Hematopoietic multipotent progenitor cell treated with erythropoietin and hydrocortisone succinate and interleukin-3 and kit ligand, for 8 days (in vitro differentiated cells): ENCODE data around the gene SIGLECL1.

ENCODE experiments used
- DNase-seq: peaks from one replicate; pipeline ENCODE4 v3.0.0-alpha.2; 2015

The SIGLECL1 gene

DNA sequence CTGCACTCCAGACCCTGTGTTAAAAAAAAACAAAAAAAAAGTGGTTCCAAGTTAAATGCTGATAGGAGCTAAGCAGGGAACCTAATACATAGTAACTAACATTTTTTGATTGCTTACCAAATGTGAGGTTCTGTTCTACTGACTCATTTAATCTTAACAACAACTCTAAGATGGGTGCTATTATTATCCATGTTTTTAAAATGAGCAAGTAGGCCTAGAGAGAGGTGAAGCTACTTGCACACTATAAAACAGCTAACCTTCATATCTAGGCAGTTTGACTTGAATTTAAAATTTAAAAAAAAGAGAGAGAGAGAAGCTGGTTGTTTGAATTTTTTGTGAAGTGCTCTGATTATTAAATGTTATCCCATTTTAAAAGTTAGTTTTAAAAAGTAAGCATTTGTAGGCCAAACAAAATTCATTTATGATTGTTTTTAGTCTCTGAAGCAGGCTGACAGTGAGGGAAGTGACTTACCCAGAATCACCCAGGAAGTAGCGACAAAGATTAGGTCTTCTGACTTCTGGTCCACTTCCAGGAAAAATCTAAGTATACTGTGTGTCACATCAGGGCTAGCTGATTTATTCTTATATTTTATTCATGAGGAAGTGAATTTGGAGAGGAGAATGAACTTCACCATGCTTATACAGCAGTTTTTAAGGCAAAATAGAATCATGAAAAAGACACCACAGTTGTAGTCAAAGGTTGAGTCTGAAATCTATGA, 2.4 kb downstream of the SIGLECL1 start:
- no peak for DNase-seq

DNA sequence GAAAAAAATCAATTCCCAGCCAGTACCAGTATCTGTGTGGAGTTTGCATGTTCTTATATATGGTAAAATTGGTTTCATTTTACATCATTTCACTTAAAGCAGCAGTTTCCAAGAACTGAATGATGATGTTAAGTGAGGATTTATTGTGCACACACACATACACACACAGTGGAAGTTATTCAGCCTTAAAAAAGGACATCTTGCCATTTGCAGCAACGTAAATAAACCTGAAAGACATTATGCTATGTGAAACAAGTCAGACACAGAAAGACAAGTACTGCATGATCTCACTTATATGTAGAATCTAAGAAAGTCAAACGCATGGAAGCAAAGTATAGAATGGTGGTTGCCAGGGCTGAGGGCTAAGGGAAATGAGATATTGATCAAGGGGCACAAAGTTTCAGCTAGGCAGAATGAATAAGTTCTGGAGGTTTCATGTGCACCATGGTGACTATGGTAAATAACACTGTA, 5.3 kb downstream of the SIGLECL1 start:
- no peak for DNase-seq

DNA sequence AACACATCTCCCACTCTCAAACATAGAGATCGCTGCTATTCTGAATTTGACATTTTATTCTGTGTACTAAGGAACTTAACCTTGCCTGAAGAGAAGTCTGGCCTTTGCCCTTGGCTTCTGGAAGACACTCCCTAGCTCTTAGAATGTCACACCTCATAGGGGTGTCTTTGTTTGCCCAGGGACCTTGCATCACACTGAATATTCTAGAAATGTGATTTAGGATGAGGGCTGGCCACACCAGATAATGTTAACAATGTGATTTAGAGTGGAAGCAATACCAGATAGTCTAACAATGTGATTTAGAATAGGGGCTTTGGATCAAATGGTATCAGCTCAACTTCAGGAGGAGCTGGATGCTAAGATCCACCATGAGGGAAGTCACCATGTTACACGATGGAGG, 6.6 kb downstream of the SIGLECL1 start:
- DNase-seq, result no peak

DNA sequence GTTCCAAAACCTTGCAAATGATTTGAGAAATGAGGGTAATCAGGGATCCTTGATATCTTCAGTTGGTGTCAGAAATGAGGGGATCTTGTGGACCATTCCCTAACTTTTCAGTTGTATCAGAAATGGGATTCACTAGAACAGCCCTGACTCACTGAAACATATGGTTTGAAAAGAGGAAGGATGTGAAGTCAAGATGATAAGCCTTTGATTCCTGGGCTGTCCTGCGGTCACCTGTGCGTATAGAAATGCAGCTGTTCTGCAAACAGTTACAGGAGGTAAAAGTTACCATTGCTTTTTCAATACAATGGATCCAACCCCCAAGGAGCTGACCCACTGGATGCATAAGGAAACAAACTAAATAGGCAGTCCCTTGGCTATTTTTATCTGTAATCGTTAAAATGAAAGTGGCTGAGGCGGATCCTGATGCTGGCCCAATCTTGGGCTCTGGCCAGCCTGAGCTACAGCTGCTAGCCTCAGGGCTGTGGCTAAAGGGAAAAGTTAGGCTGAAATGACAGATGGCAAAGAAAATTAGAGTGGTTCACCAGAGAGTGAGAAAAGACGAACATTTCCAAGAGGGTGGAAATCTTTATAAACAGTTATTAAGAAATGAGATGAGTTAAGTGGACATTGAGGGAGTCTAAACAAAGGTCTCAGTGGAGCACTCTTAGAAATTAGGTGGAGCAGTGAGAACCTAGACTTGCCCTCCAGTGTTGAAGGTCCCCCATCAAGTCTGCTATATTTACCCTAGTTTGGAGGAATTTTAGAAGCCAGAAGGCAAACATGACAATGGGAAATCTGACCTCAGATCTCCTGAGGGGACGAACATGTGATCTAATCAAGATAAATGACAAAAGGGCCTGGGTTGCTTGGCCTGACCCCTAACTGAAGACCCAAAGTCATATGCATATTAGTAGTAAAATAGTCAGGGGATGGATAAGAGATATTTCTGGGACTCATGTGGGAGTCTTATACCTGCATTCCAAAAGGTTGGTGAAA, 7.6 kb downstream of the SIGLECL1 start:
- DNase-seq, result no peak

DNA sequence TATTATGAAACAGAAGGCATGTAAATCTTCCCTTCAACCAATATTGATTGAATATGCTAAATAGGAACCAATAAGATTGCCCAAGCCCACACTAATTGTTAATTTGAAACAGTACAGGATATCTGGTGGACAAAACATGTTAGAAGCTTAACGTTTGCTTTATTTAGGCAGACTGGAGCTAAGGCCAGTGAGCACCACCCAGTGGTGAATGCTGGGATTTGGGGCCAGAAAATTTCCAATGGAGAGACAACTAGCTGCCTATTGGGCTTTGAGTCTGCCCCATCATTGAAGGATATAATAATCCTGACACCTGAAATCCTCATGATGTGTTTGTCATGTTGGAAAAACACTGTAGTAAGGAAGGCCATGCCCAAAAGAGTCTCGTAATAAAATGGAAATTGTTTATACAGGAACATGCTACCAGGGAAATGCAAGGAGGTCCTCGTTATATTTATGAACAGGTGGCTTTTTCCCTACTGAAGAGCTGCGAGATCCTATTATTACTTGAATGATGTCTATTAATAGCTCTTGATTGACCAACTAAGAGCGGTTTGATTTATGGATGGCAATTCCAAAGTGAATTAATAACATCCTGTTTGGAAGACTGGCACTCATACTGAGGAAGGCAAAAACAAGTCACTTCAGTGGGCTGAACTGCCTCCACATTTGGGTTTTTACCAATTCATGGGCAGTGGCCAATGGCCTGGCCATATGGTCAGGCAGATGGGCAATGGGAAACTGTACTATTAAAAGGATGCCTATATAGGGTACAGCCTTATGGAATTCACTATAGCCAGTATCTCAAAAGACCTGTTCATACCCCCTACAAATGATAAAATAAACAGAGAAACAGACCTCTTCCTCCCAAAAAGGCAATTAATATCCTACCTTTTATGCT, 8.7 kb downstream of the SIGLECL1 start:
- DNase-seq, result peak; percentile 65

DNA sequence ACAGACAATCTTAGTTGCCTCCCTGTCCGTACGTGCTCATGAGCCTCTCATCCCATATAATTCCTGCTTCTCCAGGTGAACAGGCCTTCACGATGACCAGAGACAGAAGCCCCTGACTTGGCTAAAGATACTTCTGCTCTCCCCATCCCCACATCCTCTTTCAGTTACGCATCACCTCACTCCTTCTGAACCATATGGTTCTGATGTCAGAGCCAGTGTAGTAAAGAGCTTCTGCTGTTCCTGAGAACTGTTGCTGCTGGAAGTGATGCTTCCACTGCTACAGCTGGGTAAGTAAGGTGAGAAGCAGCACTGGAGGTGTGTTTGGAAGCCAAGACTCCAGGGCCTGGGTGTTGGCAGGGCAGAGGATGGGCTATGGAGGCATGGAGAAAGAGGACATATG, 12.9 kb downstream of the SIGLECL1 start:
- no peak for DNase-seq

DNA sequence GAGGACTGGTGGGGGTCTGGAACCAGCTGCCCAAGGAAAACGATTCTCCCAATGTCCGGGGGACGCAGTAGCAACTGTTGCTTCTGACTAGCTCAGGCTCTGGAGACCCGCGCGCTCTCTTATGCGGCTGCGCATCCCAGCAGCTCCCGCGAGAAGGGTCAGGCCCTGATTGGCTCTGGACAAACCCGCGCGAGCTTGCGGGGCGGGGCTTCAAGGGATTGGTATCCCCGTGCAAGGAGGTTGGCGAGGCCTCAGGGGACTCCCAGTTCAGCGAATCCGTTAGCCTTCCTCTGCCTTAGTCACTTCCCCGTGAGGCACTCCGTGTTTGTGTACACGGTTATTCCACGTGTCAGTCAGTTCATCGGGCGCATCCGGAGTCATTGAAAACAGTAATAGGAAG, 20.2 kb downstream of the SIGLECL1 start:
- no peak for DNase-seq

DNA sequence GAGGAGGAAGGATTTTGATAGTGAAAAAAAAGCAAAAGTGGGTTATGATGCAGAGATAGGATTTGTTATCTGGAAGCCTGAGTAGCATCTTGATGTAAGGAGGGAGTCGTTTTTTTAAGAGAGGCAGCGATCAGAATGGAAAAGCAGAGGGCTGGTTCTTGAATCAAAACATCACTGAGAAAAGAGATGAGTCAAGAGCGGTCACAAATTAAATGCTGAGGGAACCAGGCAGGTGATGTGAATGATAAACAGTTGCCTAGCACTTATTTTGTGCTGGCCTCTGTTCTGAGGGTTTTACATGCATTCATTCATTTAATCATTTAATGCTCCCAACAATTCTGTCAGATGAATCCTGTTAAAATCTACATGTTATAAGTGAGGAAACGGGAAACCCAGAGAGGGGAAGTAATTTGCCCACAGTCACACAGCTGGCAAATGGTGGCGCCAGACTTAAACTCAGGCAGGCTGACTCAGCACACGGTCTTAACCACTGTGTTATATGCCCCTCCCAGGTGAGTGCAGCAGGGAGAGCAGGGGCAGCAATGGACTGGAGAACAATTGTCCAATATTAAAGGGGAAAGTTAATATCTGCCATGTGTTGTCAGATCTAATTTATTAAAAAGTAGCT, 21.4 kb downstream of the SIGLECL1 start:
- DNase-seq, result peak; percentile 7

DNA sequence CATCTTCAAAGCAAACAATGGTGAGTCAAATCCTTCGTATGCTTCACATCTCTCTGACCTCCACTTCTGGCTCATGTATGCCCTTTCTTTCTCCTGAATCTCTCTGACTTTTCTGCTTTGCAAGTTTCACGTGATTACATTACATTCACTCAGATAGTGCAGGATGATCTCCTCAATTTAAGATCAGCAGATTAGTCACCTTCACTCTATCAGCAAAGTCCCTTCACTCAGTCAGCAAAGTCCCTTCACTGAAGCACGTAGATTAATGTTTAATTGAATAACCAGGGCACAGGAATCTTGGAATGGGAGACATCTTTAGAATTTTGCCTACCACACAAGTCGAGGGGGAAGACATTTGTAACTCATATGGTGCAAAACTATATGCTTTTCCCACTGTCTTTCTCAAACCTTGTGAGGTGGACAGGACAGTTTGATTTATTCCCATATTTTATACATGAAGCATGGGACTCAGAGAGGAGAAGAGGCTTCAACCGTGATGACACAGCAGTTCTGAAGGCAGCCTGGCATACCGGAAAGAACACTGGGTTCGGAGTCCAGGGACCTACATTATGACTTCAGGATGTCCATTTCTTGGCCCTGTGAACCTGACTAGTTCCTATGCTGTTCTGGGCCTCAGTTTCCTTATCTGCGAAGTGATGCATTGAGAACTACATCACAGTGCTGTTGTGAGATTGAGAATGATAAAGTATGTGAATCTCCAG, 23.3 kb downstream of the SIGLECL1 start:
- DNase-seq, result no peak

DNA sequence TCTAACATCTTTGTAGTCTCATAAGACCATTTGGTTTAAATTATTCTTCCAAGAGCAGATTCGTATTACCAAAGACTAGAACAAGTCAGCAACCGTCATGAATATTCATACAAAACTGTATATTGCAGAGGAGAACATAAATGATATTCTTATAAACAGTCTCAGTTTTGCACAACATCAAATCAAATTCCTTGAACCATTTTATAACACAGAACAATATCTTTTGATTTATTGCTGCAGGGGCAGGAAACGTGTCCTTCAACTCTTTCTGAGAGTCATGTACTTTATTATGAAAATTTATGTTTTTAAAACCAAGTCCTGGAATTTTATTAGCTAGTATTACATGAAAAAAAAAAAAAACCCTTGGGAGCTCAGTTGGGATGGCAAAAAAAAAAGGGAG, 26.2 kb downstream of the SIGLECL1 start:
- no peak for DNase-seq

DNA sequence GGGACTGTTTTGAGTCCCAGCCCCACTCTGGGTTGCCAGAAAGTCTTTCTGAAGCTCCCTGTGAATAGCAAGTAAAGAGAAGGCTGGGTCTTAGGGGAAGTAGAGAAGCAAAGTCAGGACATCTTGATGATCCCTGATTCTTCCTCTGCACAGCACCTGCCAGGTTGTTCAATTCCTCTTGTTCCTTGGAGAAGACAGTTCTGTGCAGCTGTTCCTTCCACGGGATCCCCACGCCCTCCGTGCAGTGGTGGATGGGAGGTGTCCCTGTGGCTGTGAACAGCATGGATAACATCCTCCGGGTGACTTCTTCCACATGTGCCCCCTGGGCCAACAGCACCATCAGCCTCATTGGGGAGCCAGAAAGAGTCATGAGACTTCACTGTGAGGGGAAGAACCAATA, 31.5 kb downstream of the SIGLECL1 start:
- DNase-seq, result no peak

DNA sequence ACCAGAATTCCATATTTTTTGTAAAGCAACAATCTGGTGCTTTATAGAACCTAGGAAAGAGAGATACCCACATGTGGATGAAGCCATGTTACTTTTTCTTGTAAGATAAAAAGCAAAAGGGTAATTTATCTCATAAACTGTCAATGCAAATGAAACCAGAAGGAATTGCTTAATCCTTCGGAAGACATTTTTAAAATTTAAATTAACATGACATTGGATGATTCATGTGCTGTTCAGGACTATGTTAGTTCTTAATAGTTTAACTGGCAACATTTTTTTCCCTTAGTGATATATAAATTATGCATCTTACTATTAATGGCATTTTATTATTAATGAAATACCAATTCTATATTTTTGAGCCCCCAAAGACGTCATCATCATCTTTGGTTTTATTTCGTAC, 34.8 kb downstream of the SIGLECL1 start:
- DNase-seq, result no peak

DNA sequence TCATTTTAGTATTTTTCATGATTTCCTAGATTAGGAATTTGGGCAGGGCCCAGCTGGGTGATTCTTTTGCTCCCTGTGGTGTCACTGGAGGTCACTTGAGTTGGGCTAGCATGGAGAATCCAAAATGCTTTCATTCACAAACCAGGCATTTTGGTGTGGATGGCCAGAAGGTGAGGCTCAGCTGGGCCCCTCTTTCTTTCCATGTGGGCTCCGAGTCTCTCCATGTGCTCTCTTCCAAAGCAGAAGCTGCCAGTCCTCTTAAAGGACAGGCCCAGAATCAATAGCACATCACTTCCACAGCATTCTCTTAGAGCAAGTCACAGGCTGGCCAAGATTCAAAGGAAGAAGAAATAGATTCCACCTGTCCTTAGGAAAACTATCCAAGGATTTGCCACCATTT, 38.8 kb downstream of the SIGLECL1 start:
- no peak for DNase-seq

DNA sequence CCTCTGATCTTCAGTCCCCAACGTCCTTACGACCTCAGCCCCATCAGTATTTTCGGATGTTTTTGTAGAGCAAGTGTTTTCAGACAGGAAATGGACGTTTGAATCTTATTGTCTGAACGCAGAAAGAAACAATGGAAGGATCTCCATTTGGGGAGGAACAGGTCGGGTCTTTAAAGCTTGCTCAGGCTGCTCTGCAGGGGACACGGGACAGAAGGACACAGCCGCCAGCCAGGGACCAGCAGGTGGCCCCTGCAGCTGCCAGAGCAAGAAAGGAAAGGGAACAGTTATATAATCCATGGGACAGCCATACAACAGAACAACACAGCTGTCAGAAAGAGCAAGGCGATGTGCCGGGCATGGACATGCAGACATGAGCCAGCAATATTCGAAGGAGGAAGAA, 42.1 kb downstream of the SIGLECL1 start:
- no peak for DNase-seq

DNA sequence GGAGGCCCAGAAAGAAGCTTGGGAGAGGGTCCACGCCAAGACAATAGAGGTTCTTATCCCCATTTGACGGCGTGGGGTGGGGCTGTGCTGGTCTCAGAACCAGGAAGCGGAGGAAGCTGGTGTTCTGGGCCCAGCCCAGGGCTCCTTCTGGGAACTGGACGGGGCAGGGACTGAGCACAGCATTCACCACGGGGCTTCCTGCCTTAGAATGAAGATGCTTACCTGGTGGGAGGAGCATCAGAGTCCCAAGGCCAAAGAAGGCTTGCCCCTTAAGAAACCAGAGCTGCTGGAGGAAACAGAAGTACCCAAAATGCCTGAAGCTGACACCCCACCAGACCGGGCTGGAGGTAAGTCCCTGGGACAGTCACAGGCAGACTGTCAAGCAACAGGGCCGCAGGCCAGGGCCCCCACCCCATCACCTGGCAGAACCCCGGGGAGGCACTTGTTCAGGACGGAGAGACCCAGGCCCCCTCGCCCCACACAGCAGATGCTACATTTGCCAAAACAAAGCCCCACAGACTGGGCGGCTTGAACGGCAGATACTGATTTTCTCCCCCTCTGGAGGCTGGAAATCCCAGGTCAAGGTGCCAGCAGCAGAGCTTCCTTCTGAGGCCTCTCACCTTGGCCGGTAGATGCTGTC, 42.8 kb downstream of the SIGLECL1 start:
- DNase-seq, result no peak

DNA sequence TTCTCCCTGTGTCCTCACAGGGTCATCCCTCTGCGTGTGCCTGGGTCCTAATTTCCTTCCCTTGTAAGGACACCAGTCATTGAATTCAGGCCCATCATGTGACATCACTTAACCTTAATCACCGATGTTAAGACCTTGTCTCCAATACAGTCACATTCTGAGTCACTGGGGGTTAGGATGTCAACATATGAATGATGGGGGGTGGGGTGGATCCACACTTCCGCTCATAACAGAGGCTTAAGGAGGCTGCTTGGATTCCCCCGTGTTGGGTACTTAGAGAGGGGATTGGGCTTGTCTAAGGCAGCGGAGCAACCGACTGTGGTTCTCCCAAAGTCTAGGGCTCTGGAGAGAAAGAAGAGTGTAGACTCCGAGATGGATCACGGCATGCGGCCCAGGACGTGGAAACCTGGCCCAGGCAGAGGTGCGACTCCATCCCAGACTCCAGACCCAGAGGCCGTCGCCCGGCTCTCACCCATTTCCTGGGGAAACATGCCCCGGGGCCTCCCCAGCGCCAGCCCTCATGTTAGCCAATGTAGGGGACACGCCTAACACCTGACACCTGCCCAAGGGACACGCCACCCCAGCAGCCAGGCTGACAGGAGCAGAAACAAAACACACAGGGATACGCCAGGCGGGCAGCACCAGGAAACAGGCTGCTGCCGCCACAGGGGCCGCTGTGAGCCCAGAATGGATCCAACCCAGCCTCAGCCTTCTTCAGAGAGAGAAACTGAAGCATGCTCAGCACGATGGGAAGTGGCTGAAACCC, 43.5 kb downstream of the SIGLECL1 start:
- no peak for DNase-seq

DNA sequence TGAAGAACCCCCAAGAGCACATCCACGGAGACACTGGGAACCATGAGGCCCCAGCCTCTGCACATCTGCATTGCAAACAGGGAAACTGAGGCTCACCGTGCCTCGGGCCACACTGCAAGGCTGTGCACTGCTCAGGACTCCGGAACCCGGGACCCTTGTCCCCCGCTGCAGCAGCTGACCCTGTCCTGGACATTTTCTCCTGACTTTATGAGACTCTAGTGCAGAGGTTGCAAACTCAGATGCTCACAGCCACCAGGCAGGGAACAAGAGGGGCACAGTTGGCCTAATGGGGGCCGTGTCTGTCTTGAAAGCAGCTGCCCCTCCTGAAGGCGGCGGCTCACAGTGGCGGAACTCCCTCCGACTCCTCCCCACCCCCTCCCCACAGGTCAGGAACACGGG, 44.1 kb downstream of the SIGLECL1 start:
- DNase-seq, result no peak

DNA sequence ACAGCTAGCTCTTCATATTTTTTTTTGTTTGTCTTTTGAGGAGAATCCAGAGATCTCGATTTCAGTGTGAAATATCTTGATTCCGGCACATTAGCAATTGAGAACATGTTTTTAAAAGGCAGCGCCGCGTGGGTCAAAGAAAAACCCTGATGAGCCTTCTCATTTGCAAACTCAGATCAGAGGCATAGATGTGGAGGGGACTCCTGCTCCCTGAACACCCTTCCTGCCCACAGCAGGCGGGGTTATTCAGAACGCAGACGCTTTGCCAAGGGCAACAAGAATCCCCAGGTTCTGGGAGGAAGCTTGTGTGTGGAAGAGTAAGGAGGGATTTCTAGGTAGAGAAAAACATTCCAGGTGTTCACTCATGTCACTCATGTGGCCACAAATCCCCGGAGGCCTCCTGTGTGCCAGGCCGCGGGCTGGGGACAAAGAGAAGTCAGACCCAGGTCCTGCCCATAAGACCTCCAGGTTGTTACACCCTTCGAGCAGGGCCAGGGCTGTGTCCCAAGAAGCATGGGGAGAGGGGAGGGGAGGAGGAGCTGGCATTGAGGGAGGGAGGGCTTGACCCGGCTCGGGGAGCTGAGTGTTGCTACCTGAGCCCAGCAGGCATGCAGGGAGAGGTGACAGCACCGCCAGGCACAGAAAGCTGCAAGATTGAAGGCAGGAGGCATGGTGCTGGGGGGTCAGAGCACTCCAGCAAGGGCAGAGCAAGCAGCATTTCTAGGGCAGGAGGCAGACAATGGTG, 44.7 kb downstream of the SIGLECL1 start:
- DNase-seq, result no peak

DNA sequence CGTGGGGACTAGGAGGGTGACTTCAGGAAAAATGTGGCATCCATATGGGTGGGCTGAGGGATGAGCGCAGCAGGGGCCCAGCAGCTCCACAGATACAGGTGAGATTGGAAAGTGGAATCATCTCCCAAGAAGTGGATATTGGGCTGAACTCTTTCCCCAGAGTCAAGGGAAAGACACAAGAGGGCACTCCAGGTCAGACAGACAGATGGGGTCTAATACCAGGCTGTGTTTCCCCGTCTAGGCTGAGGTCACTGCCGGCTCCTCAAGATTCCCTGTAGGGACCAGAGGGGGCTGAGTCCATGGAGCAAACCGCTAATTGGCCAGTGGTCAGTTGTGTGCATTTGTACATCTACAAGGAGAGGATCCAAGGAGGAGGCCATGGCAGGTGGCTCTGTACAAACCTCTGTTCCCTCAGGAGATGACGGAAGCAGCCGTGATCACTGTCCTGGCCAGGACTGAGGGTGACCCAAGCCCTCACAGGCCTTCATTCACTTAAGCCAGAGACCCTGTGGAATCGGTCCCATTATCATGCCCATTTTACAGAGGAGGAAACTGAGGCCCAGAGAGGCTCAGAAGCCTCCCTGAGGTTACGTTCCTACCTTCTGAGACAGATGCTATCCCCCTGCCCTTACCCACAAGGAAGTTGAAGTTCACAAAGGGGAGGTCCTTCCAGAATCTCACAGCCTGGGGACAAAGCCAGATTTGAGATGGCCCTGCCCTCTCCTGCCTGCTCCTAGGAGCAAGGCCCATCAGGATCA, 45.6 kb downstream of the SIGLECL1 start:
- DNase-seq, result no peak
